ENCODE results near the gene ME3. TPM values are rescaled to one million over a fixed set of nuclear protein-coding genes. Genes with fewer than 3 reads are reported as not detected.

Gene ME3
- total RNA-seq, 1 donor from 2014 or later, result 28.5 TPM

- Histone ChIP-seq H3K4me1 (no peaks in the 10 kb centered on the region), H3K4me3 (no peak overlapping the region), H3K27ac (no peak overlapping the region), H3K36me3 (no peaks in the 10 kb centered on the region), H3K27me3 (no peaks in the 10 kb centered on the region), H3K9me3 (no peaks in the 10 kb centered on the region)
- DNase-seq (ENCODE audit: extremely low spot score in 2 of 2), result no peak
- no peak for TF ChIP-seq POLR2A (IDR thresholded peaks at IDR 0.05)
- intact Hi-C loops (cut with DNase I), result no loop called here
Observed at GRCh38 chr11:86507249-86507845, 165.1 kb downstream of the ME3 start.

GRCh38 chr11:86506235-86506634 lies 166.2 kb downstream of the ME3 start:
- no peaks in the 10 kb centered on the region for H3K36me3 ChIP-seq
- no peaks in the 10 kb centered on the region for H3K27me3 ChIP-seq
- TF ChIP-seq POLR2A (IDR thresholded peaks at IDR 0.05) (no peak), POLR2AphosphoS5 (IDR thresholded peaks at IDR 0.05; ENCODE audit: insufficient read depth in 1 of 2, low read depth in 1 of 2) (no peak), CTCF (IDR thresholded peaks at IDR 0.05) (no peak)
- no peak for DNase-seq (ENCODE audit: extremely low spot score in 2 of 2)
- H3K27ac ChIP-seq, result no peak overlapping the region
- intact Hi-C loops (cut with DNase I), result no loop called here
- H3K4me3 ChIP-seq, result no peak overlapping the region
- H3K9me3 ChIP-seq, result no peaks in the 10 kb centered on the region
- no peaks in the 10 kb centered on the region for H3K4me1 ChIP-seq

- no peak overlapping the region for H3K4me3 ChIP-seq
- TF ChIP-seq POLR2A (IDR thresholded peaks at IDR 0.05), result no peak
- no peak for TF ChIP-seq POLR2AphosphoS5 (IDR thresholded peaks at IDR 0.05; ENCODE audit: insufficient read depth in 1 of 2, low read depth in 1 of 2)
- no peak for TF ChIP-seq CTCF (IDR thresholded peaks at IDR 0.05)
- DNase-seq (ENCODE audit: extremely low spot score in 2 of 2), result no peak
- intact Hi-C loops (cut with DNase I), result no loop called here
- no peak overlapping the region for H3K27ac ChIP-seq
- H3K9me3 ChIP-seq, result no peaks in the 10 kb centered on the region
- H3K4me1 ChIP-seq, result no peaks in the 10 kb centered on the region
- no peaks in the 10 kb centered on the region for H3K27me3 ChIP-seq
- no peaks in the 10 kb centered on the region for H3K36me3 ChIP-seq
Observed at GRCh38 chr11:86503131-86503530, 169.3 kb downstream of the ME3 start.

GRCh38 chr11:86502137-86502642 lies 170.2 kb downstream of the ME3 start:
- intact Hi-C loops (cut with DNase I), result no loop called here
- H3K27me3 ChIP-seq, result no peaks in the 10 kb centered on the region
- no peak overlapping the region for H3K4me3 ChIP-seq
- TF ChIP-seq POLR2AphosphoS5 (IDR thresholded peaks at IDR 0.05; ENCODE audit: insufficient read depth in 1 of 2, low read depth in 1 of 2), result no peak
- TF ChIP-seq POLR2A (IDR thresholded peaks at IDR 0.05), result no peak
- no peak for TF ChIP-seq CTCF (IDR thresholded peaks at IDR 0.05)
- no peaks in the 10 kb centered on the region for H3K9me3 ChIP-seq
- no peaks in the 10 kb centered on the region for H3K4me1 ChIP-seq
- no peaks in the 10 kb centered on the region for H3K36me3 ChIP-seq
- no peak for DNase-seq (ENCODE audit: extremely low spot score in 2 of 2)
- H3K27ac ChIP-seq, result no peak overlapping the region

- H3K27me3 ChIP-seq, result no peaks in the 10 kb centered on the region
- H3K36me3 ChIP-seq, result no peaks in the 10 kb centered on the region
- TF ChIP-seq POLR2AphosphoS5 (IDR thresholded peaks at IDR 0.05; ENCODE audit: insufficient read depth in 1 of 2, low read depth in 1 of 2), result no peak
- TF ChIP-seq POLR2A (IDR thresholded peaks at IDR 0.05), result no peak
- no peak for TF ChIP-seq CTCF (IDR thresholded peaks at IDR 0.05)
- intact Hi-C loops (cut with DNase I), result no loop called here
- DNase-seq (ENCODE audit: extremely low spot score in 2 of 2), result no peak
- H3K4me1 ChIP-seq, result no peaks in the 10 kb centered on the region
- no peak overlapping the region for H3K27ac ChIP-seq
- no peak overlapping the region for H3K4me3 ChIP-seq
- H3K9me3 ChIP-seq, result no peaks in the 10 kb centered on the region
Observed at GRCh38 chr11:86500500-86501140, 171.8 kb downstream of the ME3 start.

Data from vagina (tissue), 2 donors.